ENCODE data around the gene POLG. TPM values are rescaled to one million over a fixed set of nuclear protein-coding genes. Genes with fewer than 3 reads are reported as not detected.

The POLG gene
- total RNA-seq, 1 donor, result 61.2 TPM

DNA sequence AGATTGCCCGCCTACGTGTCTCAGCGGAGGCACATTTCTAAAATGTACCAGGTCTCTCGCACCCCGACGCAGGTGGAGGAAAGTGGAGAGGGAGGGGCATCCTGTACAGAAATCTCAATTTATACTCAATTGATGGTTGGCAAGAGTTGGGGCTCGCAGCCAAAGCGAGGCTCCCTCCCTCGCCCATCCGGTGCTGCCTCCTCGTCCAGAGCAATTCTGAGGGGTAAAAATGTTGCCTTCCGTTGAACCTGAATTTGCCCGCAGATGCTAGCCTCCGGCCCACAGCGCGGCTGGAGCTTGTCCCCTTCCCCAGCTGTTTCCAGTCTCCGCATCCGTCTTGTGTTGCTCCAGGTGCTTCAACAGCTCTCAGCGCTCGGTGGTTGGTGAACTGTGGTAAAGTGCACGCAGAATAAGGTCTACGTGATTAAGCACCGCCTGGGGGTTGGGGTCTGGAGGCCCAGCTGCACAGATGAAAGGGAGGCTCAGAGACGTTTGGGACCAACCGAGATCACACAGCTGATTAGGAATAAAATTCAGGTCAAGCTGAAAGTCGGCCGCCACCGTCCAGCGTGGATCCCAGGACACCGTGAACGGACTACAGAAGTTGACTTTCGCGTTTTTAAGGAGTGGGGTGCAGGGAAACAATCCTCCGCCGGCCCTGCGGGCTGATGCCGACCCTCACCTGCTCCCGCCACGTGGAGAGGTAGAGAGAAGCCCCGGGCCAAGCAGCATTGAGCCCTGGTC is 846 bp upstream of the POLG start:
- TF ChIP-seq, protein P1, sequence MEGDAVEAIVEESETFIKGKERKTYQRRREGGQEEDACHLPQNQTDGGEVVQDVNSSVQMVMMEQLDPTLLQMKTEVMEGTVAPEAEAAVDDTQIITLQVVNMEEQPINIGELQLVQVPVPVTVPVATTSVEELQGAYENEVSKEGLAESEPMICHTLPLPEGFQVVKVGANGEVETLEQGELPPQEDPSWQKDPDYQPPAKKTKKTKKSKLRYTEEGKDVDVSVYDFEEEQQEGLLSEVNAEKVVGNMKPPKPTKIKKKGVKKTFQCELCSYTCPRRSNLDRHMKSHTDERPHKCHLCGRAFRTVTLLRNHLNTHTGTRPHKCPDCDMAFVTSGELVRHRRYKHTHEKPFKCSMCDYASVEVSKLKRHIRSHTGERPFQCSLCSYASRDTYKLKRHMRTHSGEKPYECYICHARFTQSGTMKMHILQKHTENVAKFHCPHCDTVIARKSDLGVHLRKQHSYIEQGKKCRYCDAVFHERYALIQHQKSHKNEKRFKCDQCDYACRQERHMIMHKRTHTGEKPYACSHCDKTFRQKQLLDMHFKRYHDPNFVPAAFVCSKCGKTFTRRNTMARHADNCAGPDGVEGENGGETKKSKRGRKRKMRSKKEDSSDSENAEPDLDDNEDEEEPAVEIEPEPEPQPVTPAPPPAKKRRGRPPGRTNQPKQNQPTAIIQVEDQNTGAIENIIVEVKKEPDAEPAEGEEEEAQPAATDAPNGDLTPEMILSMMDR (IDR thresholded peaks at IDR 0.05; ENCODE audit: extremely low read depth, low read depth, low read length), result no peak
- H2AFZ ChIP-seq (ENCODE audit: low read length), result peak overlapping the region; percentile 35

DNA sequence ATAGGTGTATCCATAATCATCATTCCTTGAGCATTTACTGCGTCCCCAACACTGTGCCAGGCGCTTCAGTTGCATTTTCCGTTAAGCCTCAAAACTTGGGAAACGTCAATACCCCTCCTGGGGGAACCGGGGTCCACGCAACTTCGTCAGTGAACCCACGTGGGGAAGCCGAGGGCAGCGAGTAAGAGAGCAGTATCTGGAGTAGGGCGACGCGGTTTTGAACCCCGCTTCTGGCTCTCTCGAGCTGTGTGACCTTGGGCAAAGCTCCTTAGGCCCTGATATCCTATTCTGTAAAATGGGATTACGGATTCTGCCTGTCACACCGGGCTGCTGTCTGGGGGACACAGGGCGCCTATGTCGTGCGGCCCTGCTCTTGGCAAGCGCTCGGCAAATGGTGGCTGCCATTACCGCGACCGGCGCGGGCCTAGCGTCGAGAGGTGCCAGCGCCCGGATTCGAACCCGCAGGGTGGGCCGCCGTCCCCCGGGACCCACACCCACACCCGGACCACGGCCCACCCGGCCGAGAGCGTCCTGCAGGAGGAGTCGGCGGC is 590 bp downstream of the POLG start:
- Histone ChIP-seq H3K79me2 (ENCODE audit: insufficient read depth, low read length) (peaks cover 53% of the 10 kb centered on the region), H2AFZ (ENCODE audit: low read length) (peak overlapping the region; percentile 85), H3K9me3 (ENCODE audit: low read depth, low read length) (no peaks in the 10 kb centered on the region), H3K4me3 (ENCODE audit: insufficient read depth, low read length) (peak overlapping the region; percentile 91), H3K36me3 (ENCODE audit: insufficient read depth, low read length) (peaks cover 42% of the 10 kb centered on the region), H3K4me2 (ENCODE audit: insufficient read depth, low read length) (peak overlapping the region; percentile 97), H3K27ac (ENCODE audit: low read depth, low read length) (peak overlapping the region; percentile 76), H4K20me1 (ENCODE audit: insufficient read depth, low read length) (peaks cover 40% of the 10 kb centered on the region), H3K27me3 (ENCODE audit: insufficient read depth, low read length) (peaks cover 16% of the 10 kb centered on the region), H3K4me1 (ENCODE audit: insufficient read depth, low read length) (peaks cover 35% of the 10 kb centered on the region)
- peak; percentile 81 for DNase-seq (ENCODE audit: insufficient read length, low spot score, missing footprints)
- TF ChIP-seq, protein P1 (IDR thresholded peaks at IDR 0.05; ENCODE audit: extremely low read depth, low read depth, low read length), result no peak

More for the DNA sequence above, 846 bp upstream of the POLG start:
- H3K79me2 ChIP-seq (ENCODE audit: insufficient read depth, low read length), result peaks cover 39% of the 10 kb centered on the region
- H4K20me1 ChIP-seq (ENCODE audit: insufficient read depth, low read length), result peaks cover 27% of the 10 kb centered on the region
- H3K4me3 ChIP-seq (ENCODE audit: insufficient read depth, low read length), result peak overlapping the region; percentile 59
- H3K36me3 ChIP-seq (ENCODE audit: insufficient read depth, low read length), result peaks cover 27% of the 10 kb centered on the region
- peak overlapping the region; percentile 81 for H3K4me2 ChIP-seq (ENCODE audit: insufficient read depth, low read length)
- peaks cover 35% of the 10 kb centered on the region for H3K4me1 ChIP-seq (ENCODE audit: insufficient read depth, low read length)
- peak; percentile 22 for DNase-seq (ENCODE audit: insufficient read length, low spot score, missing footprints)
- peaks cover 24% of the 10 kb centered on the region for H3K27me3 ChIP-seq (ENCODE audit: insufficient read depth, low read length)
- no peaks in the 10 kb centered on the region for H3K9me3 ChIP-seq (ENCODE audit: low read depth, low read length)
- H3K27ac ChIP-seq (ENCODE audit: low read depth, low read length), result no peak overlapping the region

DNA sequence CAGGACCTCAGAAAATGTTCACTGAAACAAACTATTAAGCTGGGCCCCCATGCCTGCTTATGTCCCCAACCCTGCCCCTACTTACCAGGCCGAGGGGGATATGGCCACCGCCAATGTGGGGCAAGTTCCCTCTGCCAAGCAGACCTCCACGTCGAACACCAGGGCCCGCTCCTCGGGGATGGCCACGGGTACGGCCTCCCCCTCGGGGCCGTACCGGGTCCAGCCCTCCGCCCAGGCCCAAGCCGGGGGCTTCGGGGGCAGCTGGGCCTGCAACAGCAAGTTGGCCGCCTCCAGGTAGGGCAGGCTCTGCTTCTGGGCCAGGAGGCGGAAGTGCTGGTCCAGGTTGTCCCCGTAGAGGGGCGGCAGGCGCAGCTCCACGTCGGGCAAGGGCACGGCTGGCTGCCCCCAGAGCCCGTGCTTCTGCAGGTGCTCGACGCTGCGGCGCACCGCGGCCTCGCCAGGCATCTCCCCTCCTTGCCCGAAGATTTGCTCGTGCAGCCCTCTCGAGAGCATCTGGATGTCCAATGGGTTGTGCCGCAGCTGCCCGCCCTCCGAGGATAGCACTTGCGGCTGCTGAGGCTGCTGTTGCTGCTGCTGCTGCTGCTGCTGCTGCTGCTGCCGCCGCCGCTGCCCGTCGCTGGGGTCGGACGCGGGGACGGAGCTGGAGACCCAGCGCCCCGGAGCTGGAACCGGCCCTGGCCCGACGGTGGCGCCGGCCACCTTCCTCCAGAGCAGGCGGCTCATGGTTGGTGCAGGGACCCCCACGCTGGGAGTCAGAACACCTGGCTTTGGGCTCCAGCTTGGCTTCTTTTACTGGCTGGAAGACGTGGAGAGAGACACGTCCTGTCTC is 1.4 kb downstream of the POLG start:
- peak; percentile 44 for DNase-seq (ENCODE audit: insufficient read length, low spot score, missing footprints)
- H3K27me3 ChIP-seq (ENCODE audit: insufficient read depth, low read length), result peaks cover 11% of the 10 kb centered on the region
- peak overlapping the region; percentile 91 for H3K4me3 ChIP-seq (ENCODE audit: insufficient read depth, low read length)
- no peak overlapping the region for H3K27ac ChIP-seq (ENCODE audit: low read depth, low read length)
- no peaks in the 10 kb centered on the region for H3K9me3 ChIP-seq (ENCODE audit: low read depth, low read length)
- H4K20me1 ChIP-seq (ENCODE audit: insufficient read depth, low read length), result peaks cover 47% of the 10 kb centered on the region
- H3K79me2 ChIP-seq (ENCODE audit: insufficient read depth, low read length), result peaks cover 61% of the 10 kb centered on the region
- peaks cover 35% of the 10 kb centered on the region for H3K4me1 ChIP-seq (ENCODE audit: insufficient read depth, low read length)
- TF ChIP-seq, protein P1 (IDR thresholded peaks at IDR 0.05; ENCODE audit: extremely low read depth, low read depth, low read length), result no peak
- H3K4me2 ChIP-seq (ENCODE audit: insufficient read depth, low read length), result peak overlapping the region; percentile 97
- no peak overlapping the region for H2AFZ ChIP-seq (ENCODE audit: low read length)
- peaks cover 50% of the 10 kb centered on the region for H3K36me3 ChIP-seq (ENCODE audit: insufficient read depth, low read length)
